ENCODE measurements around the gene NAB1.

DNA sequence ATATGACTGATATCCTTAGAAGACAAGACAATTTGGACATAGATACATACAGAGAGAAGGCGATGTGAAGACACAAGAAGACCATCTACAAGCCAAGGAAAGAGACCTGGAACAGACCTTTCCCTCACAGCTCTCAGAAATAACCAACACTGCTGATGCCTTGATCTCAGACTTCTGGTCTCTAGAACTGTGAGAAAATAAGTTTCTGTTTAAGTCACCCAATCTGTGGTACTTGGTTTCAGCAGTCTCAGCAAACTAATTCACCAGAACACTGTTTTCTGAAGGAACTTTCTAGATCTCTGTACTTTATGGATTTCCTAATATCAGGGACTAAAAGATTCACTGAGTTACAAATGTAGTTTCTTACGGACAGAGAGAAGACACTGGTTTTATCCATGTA is 58.8 kb downstream of the NAB1 start:
- TF ChIP-seq, protein P1, sequence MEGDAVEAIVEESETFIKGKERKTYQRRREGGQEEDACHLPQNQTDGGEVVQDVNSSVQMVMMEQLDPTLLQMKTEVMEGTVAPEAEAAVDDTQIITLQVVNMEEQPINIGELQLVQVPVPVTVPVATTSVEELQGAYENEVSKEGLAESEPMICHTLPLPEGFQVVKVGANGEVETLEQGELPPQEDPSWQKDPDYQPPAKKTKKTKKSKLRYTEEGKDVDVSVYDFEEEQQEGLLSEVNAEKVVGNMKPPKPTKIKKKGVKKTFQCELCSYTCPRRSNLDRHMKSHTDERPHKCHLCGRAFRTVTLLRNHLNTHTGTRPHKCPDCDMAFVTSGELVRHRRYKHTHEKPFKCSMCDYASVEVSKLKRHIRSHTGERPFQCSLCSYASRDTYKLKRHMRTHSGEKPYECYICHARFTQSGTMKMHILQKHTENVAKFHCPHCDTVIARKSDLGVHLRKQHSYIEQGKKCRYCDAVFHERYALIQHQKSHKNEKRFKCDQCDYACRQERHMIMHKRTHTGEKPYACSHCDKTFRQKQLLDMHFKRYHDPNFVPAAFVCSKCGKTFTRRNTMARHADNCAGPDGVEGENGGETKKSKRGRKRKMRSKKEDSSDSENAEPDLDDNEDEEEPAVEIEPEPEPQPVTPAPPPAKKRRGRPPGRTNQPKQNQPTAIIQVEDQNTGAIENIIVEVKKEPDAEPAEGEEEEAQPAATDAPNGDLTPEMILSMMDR (tag by site-specific recombination; IDR thresholded peaks at IDR 0.05): no peak
- no peak for TF ChIP-seq ZFP69B (tag by site-specific recombination; IDR thresholded peaks at IDR 0.05)
- TF ChIP-seq, protein P2, sequence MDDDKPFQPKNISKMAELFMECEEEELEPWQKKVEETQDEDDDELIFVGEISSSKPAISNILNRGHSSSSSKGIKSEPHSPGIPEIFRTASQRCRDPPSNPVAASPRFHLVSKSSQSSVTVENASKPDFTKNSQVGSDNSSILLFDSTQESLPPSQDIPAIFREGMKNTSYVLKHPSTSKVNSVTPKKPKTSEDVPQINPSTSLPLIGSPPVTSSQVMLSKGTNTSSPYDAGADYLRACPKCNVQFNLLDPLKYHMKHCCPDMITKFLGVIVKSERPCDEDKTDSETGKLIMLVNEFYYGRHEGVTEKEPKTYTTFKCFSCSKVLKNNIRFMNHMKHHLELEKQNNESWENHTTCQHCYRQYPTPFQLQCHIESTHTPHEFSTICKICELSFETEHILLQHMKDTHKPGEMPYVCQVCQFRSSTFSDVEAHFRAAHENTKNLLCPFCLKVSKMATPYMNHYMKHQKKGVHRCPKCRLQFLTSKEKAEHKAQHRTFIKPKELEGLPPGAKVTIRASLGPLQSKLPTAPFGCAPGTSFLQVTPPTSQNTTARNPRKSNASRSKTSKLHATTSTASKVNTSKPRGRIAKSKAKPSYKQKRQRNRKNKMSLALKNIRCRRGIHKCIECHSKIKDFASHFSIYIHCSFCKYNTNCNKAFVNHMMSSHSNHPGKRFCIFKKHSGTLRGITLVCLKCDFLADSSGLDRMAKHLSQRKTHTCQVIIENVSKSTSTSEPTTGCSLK (tag by site-specific recombination; IDR thresholded peaks at IDR 0.05): no peak
- no peak for TF ChIP-seq ZNF660 (tag by site-specific recombination; IDR thresholded peaks at IDR 0.05)

Data from HEK293 (cell line).